ENCODE measurements around the gene TTYH3.

Gene TTYH3

DNA sequence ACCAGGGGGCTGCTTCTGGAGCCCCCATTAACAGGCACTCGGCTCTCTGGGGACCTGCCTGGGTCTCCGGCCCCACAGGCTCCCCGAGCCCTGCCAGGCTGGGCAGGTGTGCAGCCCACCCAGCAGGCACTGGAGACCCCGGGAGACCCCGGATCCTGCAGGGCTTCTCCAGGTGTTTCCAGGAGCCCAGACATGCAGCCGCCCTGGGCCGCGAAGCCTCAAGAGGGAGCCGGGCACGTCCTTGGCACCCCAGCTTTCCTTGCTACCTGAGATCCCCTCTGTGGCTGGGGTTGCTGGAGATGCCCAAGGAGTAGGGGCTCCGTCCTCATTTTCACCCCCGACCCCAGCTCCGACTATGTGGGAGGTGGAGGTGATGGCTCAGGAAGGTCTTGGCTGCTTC, 48.5 kb downstream of the TTYH3 start:
- H3K9me3 ChIP-seq (ENCODE audit: control insufficient read depth, low read length) = no peaks in the 10 kb centered on the region
- H2AFZ ChIP-seq = no peak overlapping the region
- H3K9ac ChIP-seq = no peak overlapping the region
- no peaks in the 10 kb centered on the region for H3K27me3 ChIP-seq (ENCODE audit: control insufficient read depth, insufficient read depth, low read length)
- no peak overlapping the region for H3K4me2 ChIP-seq (ENCODE audit: low read length)
- H3K27ac ChIP-seq = no peak overlapping the region
- H3K36me3 ChIP-seq (ENCODE audit: control insufficient read depth, insufficient read depth, low read length) = no peaks in the 10 kb centered on the region
- no peaks in the 10 kb centered on the region for H3K79me2 ChIP-seq
- H3K4me1 ChIP-seq = no peaks in the 10 kb centered on the region
- no peak overlapping the region for H3K4me3 ChIP-seq (ENCODE audit: low read depth, low read length)
- TF ChIP-seq, protein P1, sequence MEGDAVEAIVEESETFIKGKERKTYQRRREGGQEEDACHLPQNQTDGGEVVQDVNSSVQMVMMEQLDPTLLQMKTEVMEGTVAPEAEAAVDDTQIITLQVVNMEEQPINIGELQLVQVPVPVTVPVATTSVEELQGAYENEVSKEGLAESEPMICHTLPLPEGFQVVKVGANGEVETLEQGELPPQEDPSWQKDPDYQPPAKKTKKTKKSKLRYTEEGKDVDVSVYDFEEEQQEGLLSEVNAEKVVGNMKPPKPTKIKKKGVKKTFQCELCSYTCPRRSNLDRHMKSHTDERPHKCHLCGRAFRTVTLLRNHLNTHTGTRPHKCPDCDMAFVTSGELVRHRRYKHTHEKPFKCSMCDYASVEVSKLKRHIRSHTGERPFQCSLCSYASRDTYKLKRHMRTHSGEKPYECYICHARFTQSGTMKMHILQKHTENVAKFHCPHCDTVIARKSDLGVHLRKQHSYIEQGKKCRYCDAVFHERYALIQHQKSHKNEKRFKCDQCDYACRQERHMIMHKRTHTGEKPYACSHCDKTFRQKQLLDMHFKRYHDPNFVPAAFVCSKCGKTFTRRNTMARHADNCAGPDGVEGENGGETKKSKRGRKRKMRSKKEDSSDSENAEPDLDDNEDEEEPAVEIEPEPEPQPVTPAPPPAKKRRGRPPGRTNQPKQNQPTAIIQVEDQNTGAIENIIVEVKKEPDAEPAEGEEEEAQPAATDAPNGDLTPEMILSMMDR (IDR thresholded peaks at IDR 0.05) = no peak

DNA sequence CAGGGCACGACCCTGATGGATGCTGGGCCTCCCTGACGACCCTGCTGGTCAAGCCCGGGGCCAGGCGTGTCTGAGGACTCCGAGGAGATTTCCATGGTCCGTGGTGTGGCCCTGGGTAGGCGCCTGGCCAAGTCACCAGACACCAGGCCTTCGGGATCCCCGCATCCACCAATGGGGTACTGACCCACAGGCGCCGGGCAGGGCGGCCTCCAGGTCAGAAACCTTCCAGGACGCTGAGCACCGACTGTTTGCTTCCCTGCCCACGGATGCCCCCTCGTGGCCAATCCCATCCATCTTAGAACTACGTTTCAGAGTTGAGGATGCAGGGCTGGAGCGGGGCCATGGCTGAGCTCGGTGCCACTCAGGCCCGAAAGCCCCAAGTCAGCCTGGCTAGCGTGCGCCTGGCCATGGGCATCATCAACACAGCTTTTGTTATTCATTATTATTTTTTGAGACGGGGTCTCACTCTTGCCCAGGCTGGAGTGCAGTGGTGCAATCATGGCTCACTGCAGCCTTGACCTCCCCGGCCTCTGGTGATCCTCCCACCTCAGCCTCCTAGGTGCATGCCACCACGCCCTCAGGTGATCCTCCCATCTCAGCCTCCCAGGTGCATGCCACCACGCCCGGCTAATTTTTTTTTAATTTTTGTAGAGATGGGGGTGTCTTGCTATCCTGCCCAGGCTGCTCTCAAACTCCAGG, 49.2 kb downstream of the TTYH3 start:
- Histone ChIP-seq H3K4me3 (ENCODE audit: low read depth, low read length) (no peak overlapping the region), H3K27ac (no peak overlapping the region), H3K27me3 (ENCODE audit: control insufficient read depth, insufficient read depth, low read length) (no peaks in the 10 kb centered on the region), H3K79me2 (no peaks in the 10 kb centered on the region), H3K4me1 (no peaks in the 10 kb centered on the region), H3K36me3 (ENCODE audit: control insufficient read depth, insufficient read depth, low read length) (no peaks in the 10 kb centered on the region), H3K4me2 (ENCODE audit: low read length) (no peak overlapping the region), H3K9me3 (ENCODE audit: control insufficient read depth, low read length) (no peaks in the 10 kb centered on the region), H2AFZ (no peak overlapping the region), H3K9ac (no peak overlapping the region)
- TF ChIP-seq, protein P1 (IDR thresholded peaks at IDR 0.05) = peak; percentile 71

DNA sequence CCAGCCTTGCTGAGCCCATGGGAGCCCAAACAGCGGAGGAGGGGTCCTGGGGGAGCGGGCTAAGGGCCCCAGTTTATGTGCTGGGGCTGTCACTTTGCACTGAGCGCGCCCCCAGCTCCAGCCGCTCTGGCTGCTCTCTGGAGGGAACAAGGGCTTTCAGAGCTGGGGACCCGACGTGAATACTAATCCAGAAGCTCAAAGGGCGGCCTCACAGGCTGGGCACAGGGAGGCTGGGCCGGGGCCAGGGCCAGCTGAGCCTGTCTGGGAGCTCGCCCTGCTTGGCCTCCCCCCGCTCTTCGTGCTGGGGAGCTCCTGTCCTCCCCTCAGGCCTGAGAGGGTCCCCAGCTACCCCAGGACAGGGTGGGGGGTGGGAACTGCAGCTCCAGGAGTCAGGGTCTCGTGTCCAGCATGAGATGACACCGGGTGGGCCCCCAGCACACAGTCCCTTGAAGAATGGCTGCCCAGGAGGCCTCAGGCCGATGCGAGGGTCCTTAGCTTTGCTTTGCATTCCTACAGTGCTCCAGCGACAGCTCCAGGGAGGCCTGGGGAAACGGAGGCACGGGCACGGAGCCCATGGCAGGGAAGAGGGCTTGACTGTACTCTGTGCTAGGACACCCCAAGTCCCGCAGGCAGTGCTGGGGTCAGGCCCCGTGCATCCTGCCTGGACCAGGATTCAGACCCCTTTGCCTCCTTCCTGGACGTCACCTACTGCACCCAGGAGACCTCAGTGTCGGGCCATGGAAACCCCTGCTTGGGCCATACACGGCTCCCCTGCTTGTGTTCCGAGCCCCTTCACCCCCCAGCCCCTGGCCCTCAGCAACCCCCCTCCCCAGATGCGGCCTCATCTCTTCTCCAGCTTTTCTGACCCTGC, 50.4 kb downstream of the TTYH3 start:
- H2AFZ ChIP-seq = no peak overlapping the region
- no peak overlapping the region for H3K4me2 ChIP-seq (ENCODE audit: low read length)
- no peaks in the 10 kb centered on the region for H3K9me3 ChIP-seq (ENCODE audit: control insufficient read depth, low read length)
- H3K27me3 ChIP-seq (ENCODE audit: control insufficient read depth, insufficient read depth, low read length) = no peaks in the 10 kb centered on the region
- H3K27ac ChIP-seq = no peak overlapping the region
- no peak overlapping the region for H3K4me3 ChIP-seq (ENCODE audit: low read depth, low read length)
- TF ChIP-seq, protein P1 (IDR thresholded peaks at IDR 0.05) = no peak
- H3K36me3 ChIP-seq (ENCODE audit: control insufficient read depth, insufficient read depth, low read length) = no peaks in the 10 kb centered on the region
- no peak overlapping the region for H3K9ac ChIP-seq
- no peaks in the 10 kb centered on the region for H3K4me1 ChIP-seq
- no peaks in the 10 kb centered on the region for H3K79me2 ChIP-seq

DNA sequence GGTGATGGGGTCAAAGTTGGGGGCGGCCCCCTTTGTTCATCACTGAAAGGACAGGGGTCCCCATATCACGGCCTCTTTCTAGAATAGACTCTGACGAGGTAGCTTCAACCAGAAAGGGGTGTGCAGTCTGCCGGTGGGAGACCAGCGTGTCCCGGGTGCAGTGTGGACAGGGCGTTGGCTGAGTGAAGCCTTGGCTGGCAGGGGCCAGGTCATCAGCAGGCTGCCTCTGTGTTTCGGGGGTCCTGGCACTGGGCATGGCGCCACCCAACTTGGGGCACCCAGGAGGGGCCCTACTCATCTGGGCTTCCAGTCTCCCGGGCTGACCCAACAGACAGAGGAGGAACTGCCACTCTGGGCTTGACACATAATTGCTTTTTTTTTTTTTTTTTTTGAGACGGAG, 52.7 kb downstream of the TTYH3 start:
- no peak overlapping the region for H3K9ac ChIP-seq
- no peak overlapping the region for H2AFZ ChIP-seq
- TF ChIP-seq, protein P1 (IDR thresholded peaks at IDR 0.05) = no peak
- no peak overlapping the region for H3K27ac ChIP-seq
- peaks cover 4% of the 10 kb centered on the region for H3K27me3 ChIP-seq (ENCODE audit: control insufficient read depth, insufficient read depth, low read length)
- no peaks in the 10 kb centered on the region for H3K79me2 ChIP-seq
- H3K4me3 ChIP-seq (ENCODE audit: low read depth, low read length) = no peak overlapping the region
- no peaks in the 10 kb centered on the region for H3K9me3 ChIP-seq (ENCODE audit: control insufficient read depth, low read length)
- no peak overlapping the region for H3K4me2 ChIP-seq (ENCODE audit: low read length)
- H3K36me3 ChIP-seq (ENCODE audit: control insufficient read depth, insufficient read depth, low read length) = no peaks in the 10 kb centered on the region
- H3K4me1 ChIP-seq = no peaks in the 10 kb centered on the region
